NT2/D1 (cell line): ENCODE measurements around the gene KCNA2.

Source experiments
- DNase-seq: peaks from one replicate; pipeline ENCODE4 v3.0.0-alpha.2; 2011; ENCODE audit warnings: low read depth, low spot score
- H3K27me3 ChIP-seq: 2 replicates; pipeline ENCODE4 v1.6.0; 2011; ENCODE audit warnings: mild to moderate bottlenecking; ENCODE audit not compliant: insufficient read length, insufficient read depth
- H3K36me3 ChIP-seq: 2 replicates; pipeline ENCODE4 v1.6.1; 2011; ENCODE audit warnings: mild to moderate bottlenecking, low read length, mixed read lengths; ENCODE audit not compliant: insufficient read depth, insufficient read length
- H3K4me1 ChIP-seq: 2 replicates; pipeline ENCODE4 v1.5.1; 2011; ENCODE audit not compliant: insufficient read depth, insufficient read length
- H3K4me3 ChIP-seq: 2 replicates; pipeline ENCODE4 v1.5.1; 2011; ENCODE audit warnings: low read depth; ENCODE audit not compliant: insufficient read length
- H3K9ac ChIP-seq: 2 replicates; pipeline ENCODE4 v1.6.0; 2011; ENCODE audit warnings: low read depth; ENCODE audit not compliant: insufficient read length
- H3K9me3 ChIP-seq: 2 replicates; pipeline ENCODE4 v1.5.1; 2011; ENCODE audit warnings: mild to moderate bottlenecking, low read length; ENCODE audit not compliant: insufficient read depth
- SUZ12 ChIP-seq: IDR thresholded peaks from 2 replicates; pipeline ENCODE4 v1.6.1; 2011; ENCODE audit not compliant: insufficient read length, insufficient read depth; ENCODE audit errors: extremely low read depth
- YY1 ChIP-seq: IDR thresholded peaks from 2 replicates; pipeline ENCODE4 v1.6.1; 2011; ENCODE audit not compliant: insufficient read length, insufficient read depth
- ZNF274 ChIP-seq: IDR thresholded peaks from 2 replicates; pipeline ENCODE4 v1.6.1; 2011; ENCODE audit warnings: mild to moderate bottlenecking, low read depth, low read length

The KCNA2 gene

GRCh38 chr1:110607536-110608230 is 1.5 kb upstream of the KCNA2 start:
- Histone ChIP-seq H3K4me3 (peak overlapping the region; percentile 24), H3K4me1 (peaks cover 16% of the 10 kb centered on the region), H3K27me3 (peaks cover 60% of the 10 kb centered on the region), H3K9me3 (no peaks in the 10 kb centered on the region), H3K36me3 (no peaks in the 10 kb centered on the region), H3K9ac (no peak overlapping the region)
- TF ChIP-seq YY1 (no peak), ZNF274 (no peak), SUZ12 (no peak)
- no peak for DNase-seq

GRCh38 chr1:110606657-110607535 is 738 bp upstream of the KCNA2 start:
- Histone ChIP-seq H3K27me3 (peaks cover 60% of the 10 kb centered on the region), H3K4me3 (peak overlapping the region; percentile 77), H3K36me3 (no peaks in the 10 kb centered on the region), H3K4me1 (peaks cover 16% of the 10 kb centered on the region), H3K9ac (peak overlapping the region; percentile 79), H3K9me3 (no peaks in the 10 kb centered on the region)
- TF ChIP-seq YY1 (no peak), SUZ12 (no peak), ZNF274 (no peak)
- no peak for DNase-seq

GRCh38 chr1:110605446-110605845 is 712 bp downstream of the KCNA2 start:
- TF ChIP-seq SUZ12 (no peak), ZNF274 (no peak), YY1 (no peak)
- Histone ChIP-seq H3K4me1 (peaks cover 16% of the 10 kb centered on the region), H3K36me3 (no peaks in the 10 kb centered on the region), H3K27me3 (peaks cover 53% of the 10 kb centered on the region), H3K9me3 (no peaks in the 10 kb centered on the region), H3K9ac (peak overlapping the region; percentile 71), H3K4me3 (peak overlapping the region; percentile 77)
- no peak for DNase-seq

GRCh38 chr1:110604586-110605148 is 1.5 kb downstream of the KCNA2 start:
- TF ChIP-seq SUZ12 = no peak
- no peak for TF ChIP-seq ZNF274
- TF ChIP-seq YY1 = no peak
- H3K27me3 ChIP-seq = peaks cover 46% of the 10 kb centered on the region
- H3K4me1 ChIP-seq = peaks cover 14% of the 10 kb centered on the region
- H3K36me3 ChIP-seq = no peaks in the 10 kb centered on the region
- peak overlapping the region; percentile 3 for H3K9ac ChIP-seq
- no peaks in the 10 kb centered on the region for H3K9me3 ChIP-seq
- no peak for DNase-seq
- H3K4me3 ChIP-seq = no peak overlapping the region

- no peak for DNase-seq
- no peaks in the 10 kb centered on the region for H3K9me3 ChIP-seq
- H3K9ac ChIP-seq = no peak overlapping the region
- TF ChIP-seq ZNF274 (no peak), YY1 (no peak)
- no peak overlapping the region for H3K4me3 ChIP-seq
- no peaks in the 10 kb centered on the region for H3K36me3 ChIP-seq
- peaks cover 14% of the 10 kb centered on the region for H3K4me1 ChIP-seq
- peaks cover 30% of the 10 kb centered on the region for H3K27me3 ChIP-seq
These were observed 3.1 kb downstream of the KCNA2 start for GRCh38 chr1:110603058-110603457.

- Histone ChIP-seq H3K9ac (no peak overlapping the region), H3K4me3 (no peak overlapping the region), H3K4me1 (peaks cover 11% of the 10 kb centered on the region), H3K27me3 (peaks cover 24% of the 10 kb centered on the region), H3K9me3 (no peaks in the 10 kb centered on the region), H3K36me3 (no peaks in the 10 kb centered on the region)
- no peak for DNase-seq
- no peak for TF ChIP-seq ZNF274
- no peak for TF ChIP-seq SUZ12
- TF ChIP-seq YY1 = no peak
These were observed 3.7 kb downstream of the KCNA2 start for GRCh38 chr1:110602466-110602865.

DNA sequence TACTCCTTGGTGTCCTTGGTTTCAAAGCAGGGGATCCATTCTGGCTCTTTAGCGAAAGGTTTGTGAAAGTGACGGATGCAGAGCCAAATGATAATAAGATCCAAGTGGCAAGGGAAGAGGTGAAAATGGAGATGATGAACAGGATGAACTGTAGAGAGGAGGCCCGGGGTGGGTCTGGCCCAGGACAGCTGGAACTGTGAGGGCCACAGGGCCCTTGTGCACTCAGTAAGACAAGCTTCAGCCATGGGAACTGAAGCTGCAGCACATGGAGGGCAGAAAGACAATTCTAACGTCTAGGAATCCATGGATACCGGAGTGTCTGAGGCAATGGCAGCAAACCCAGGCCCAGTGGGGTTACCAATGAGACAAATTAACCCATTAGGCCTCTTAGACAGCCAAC is 4.8 kb downstream of the KCNA2 start:
- no peaks in the 10 kb centered on the region for H3K9me3 ChIP-seq
- H3K27me3 ChIP-seq = peaks cover 14% of the 10 kb centered on the region
- H3K36me3 ChIP-seq = no peaks in the 10 kb centered on the region
- TF ChIP-seq YY1 (no peak), ZNF274 (no peak), SUZ12 (no peak)
- peaks cover 11% of the 10 kb centered on the region for H3K4me1 ChIP-seq
- H3K9ac ChIP-seq = no peak overlapping the region
- DNase-seq = no peak
- H3K4me3 ChIP-seq = no peak overlapping the region
